ENCODE data around the gene PTPRD.

Gene PTPRD

GRCh38 chr9:9216934-9217333 lies 1395.9 kb downstream of the PTPRD start:
- no peak for DNase-seq (ENCODE audit: low spot score)
- TF ChIP-seq, protein P1, sequence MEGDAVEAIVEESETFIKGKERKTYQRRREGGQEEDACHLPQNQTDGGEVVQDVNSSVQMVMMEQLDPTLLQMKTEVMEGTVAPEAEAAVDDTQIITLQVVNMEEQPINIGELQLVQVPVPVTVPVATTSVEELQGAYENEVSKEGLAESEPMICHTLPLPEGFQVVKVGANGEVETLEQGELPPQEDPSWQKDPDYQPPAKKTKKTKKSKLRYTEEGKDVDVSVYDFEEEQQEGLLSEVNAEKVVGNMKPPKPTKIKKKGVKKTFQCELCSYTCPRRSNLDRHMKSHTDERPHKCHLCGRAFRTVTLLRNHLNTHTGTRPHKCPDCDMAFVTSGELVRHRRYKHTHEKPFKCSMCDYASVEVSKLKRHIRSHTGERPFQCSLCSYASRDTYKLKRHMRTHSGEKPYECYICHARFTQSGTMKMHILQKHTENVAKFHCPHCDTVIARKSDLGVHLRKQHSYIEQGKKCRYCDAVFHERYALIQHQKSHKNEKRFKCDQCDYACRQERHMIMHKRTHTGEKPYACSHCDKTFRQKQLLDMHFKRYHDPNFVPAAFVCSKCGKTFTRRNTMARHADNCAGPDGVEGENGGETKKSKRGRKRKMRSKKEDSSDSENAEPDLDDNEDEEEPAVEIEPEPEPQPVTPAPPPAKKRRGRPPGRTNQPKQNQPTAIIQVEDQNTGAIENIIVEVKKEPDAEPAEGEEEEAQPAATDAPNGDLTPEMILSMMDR (IDR thresholded peaks at IDR 0.05; ENCODE audit: extremely low read depth, missing control alignments), result no peak

- no peak for DNase-seq (ENCODE audit: low spot score)
- TF ChIP-seq, protein P1 (IDR thresholded peaks at IDR 0.05; ENCODE audit: extremely low read depth, missing control alignments), result no peak
These were observed 1397.8 kb downstream of the PTPRD start for GRCh38 chr9:9215050-9215449.

- no peak for DNase-seq (ENCODE audit: low spot score)
- TF ChIP-seq, protein P1 (IDR thresholded peaks at IDR 0.05; ENCODE audit: extremely low read depth, missing control alignments), result no peak
These were observed 1398.7 kb downstream of the PTPRD start for GRCh38 chr9:9214066-9214465.

GRCh38 chr9:9212963-9213362 lies 1399.8 kb downstream of the PTPRD start:
- DNase-seq (ENCODE audit: low spot score), result no peak
- TF ChIP-seq, protein P1 (IDR thresholded peaks at IDR 0.05; ENCODE audit: extremely low read depth, missing control alignments), result no peak

DNA sequence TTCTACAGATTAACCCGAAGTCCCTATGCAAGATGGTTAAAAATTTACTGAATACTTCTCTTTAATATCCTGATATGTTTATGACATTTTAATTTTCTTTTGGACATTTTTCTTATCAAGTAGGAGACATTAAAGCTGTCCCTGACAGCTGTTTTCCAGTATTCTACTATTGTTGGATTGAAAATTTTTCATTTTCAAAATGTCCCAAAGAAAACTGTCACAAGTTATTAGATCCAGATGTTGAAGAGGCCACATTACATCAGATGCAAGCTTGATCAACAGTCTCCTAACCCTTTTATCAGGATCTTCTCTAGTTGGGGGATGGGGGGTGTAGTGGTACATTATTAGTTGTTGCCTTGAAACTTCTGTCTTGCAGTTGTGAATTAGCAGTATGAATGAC lies 1410.5 kb downstream of the PTPRD start:
- no peak for DNase-seq (ENCODE audit: low spot score)
- TF ChIP-seq, protein P1 (IDR thresholded peaks at IDR 0.05; ENCODE audit: extremely low read depth, missing control alignments), result no peak

DNA sequence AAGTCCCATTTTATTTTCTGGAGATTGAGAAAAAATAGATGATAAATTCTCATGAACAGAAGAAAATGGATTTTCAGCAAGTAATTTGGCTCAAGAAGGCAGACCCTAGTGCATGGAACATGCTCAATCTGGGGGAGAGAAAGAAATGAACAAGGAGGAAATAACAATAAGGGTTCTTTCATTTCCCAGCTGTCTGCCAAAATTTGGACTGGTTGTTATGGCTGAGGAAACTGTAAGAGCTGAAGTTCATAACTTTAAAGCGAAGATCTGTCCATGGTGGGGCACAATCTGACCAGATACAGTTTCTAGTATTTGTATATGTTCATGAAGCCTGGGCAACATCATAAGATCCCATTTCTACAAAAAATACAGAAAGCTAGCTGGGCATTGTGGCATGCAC lies 1426.7 kb downstream of the PTPRD start:
- TF ChIP-seq, protein P1 (IDR thresholded peaks at IDR 0.05; ENCODE audit: extremely low read depth, missing control alignments), result no peak
- no peak for DNase-seq (ENCODE audit: low spot score)

DNA sequence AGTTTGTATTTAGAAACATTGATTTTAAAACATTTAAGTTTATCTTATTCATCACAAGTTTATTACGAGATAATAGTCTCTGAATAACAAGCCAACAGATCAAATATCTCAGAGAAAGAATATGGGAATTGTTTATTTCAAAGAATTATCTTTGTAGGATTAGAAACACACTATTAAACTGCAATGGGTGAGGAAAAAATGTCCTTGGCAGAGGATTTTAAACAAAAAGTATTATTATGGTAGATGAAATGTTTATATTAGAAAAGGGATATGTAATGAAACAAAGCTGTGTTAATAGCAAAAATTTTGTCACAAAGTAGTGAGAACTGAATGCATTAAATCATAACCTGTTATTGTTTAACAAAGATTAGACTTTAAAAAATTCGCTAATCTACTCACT lies 1430.4 kb downstream of the PTPRD start:
- TF ChIP-seq, protein P1 (IDR thresholded peaks at IDR 0.05; ENCODE audit: extremely low read depth, missing control alignments), result no peak
- DNase-seq (ENCODE audit: low spot score), result no peak

All from GM20000 (cell line).